Kasumi-1 (cell line): ENCODE measurements around the gene KRTAP10-7.
"Not testable (repeated sequence)": the region's sequence is repeated elsewhere in the genome, so short reads cannot be mapped to it uniquely, and the experiment has no call there.

Source experiments
- DNase-seq, 2 experiments: peaks; one replicate each; lab custom pipeline; 2025; lab: John Stamatoyannopoulos, UW

The KRTAP10-7 gene

DNA sequence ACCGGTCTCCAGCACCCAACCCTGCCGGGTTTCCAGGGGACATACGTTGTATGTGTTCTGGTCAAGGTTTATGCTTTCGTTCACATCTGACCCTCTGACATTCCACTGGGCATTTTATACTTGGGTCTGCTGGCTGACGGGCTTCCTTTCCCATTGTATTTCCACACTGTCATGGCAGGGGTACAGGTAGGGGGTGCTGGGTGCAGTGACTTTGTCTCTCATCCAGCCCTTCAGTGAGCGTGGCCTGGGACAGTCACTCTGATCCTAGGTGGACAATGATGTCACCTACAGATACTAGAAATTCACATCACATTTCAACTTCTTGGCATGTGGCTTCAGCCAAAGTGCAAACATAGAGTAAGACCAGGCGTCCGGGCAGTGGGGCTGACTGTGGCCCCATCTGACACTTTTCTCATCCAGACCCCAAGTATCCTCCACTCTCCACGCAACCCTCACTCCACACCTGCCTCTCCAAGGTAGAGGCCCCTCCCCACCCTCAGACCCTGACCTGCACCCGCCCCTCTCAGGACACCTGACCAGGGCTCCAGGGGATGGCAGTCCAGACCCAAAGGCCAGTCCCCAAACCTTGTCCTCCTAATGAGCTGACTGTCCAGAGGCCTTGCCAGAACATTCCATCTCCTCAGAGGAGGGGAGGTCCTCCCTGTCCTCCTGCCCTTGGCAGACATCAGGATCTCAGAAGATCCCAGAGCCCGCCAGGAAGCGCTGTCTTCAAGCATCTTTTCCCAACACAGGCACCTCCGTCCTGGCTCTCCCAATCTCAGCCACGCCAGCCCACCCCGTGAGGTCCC, 36.0 kb downstream of the KRTAP10-7 start:
- DNase-seq: no peak

DNA sequence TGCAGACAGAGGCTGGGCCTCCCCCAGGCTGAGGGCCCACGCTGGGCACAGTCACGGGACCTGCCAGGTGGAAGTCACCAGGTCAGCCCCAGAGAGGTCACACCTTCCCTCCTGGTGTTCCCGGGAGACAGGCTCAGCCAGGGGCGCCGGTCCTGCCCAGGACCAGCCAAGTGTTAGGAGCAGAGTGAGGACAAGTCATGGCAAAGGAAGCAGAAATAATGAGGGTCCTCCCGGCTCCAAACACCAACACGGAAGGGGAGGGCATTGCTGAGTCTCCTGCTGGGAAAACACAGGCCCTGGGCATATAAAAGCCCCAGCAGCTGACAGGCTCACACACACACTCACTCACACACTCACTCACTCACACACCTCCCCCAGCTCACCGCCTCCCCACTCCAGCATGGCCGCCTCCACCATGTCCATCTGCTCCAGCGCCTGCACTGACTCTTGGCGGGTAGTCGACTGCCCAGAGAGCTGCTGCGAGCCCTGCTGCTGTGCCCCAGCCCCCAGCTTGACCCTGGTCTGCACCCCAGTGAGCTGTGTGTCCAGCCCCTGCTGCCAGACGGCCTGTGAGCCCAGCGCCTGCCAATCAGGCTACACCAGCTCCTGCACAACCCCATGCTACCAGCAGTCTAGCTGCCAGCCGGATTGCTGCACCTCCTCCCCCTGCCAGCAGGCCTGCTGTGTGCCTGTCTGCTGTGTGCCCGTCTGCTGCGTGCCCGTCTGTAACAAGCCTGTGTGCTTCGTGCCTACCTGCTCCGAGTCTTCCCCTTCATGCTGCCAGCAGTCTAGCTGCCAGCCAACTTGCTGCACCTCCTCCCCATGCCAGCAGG, 36.8 kb downstream of the KRTAP10-7 start, which contains the start of gene KRTAP10-10:
TSS of gene KRTAP10-10 (plus strand) at position 339 of the 833 bp plus-strand sequence. CDS start at position 401, 62 bp downstream.
- no peak for DNase-seq

DNA sequence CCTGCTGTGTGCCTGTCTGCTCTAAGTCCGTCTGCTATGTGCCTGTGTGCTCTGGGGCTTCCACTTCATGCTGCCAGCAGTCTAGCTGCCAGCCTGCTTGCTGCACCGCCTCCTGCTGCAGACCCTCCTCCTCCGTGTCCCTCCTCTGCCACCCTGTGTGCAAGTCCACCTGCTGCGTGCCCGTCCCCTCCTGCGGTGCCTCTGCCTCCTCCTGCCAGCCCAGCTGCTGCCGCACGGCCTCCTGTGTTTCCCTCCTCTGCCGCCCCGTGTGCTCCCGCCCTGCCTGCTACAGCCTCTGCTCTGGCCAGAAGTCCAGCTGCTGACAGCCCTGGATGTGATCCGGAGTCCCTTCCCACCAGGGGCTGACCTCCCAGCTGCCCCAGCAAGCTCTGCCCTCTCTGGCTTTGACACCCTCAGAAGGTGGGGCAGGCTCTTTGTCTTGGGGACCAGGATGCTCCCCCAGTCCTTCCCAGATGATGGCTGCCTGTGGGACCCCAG, 37.5 kb downstream of the KRTAP10-7 start:
- not testable (repeated sequence) for DNase-seq

GRCh38 chr21:44638506-44639330, 38.3 kb downstream of the KRTAP10-7 start:
- not testable (repeated sequence) for DNase-seq

DNA sequence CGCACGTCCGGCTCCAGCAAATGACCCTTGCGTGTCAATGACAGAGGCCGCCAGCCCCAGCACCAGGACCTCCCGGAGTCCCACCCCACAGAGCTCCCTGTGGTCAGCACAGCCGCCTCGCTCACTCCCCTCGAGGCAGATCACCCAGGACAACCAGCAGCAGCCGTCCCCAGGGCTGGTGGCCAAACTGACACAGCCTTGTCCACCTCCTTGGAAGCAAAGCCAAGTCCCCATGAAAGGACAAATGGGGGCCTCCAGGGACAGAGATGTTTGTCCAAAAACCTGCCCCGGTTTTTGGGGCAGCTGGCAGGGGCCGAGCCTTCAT, 38.9 kb downstream of the KRTAP10-7 start:
- no peak for DNase-seq

GRCh38 chr21:44640761-44641160, 40.4 kb downstream of the KRTAP10-7 start:
- no peak for DNase-seq

GRCh38 chr21:44643741-44644310, 43.4 kb downstream of the KRTAP10-7 start:
- DNase-seq: no peak

- no peak for DNase-seq
Measured at GRCh38 chr21:44644878-44645277, 44.5 kb downstream of the KRTAP10-7 start.

- not testable (repeated sequence) for DNase-seq
Measured at GRCh38 chr21:44646366-44647221, 46.2 kb downstream of the KRTAP10-7 start, which contains the start of gene KRTAP10-11. Gene KRTAP10-11, plus strand, starts transcription at chr21:44646414. Its CDS starts 45 bp downstream, at chr21:44646459.

DNA sequence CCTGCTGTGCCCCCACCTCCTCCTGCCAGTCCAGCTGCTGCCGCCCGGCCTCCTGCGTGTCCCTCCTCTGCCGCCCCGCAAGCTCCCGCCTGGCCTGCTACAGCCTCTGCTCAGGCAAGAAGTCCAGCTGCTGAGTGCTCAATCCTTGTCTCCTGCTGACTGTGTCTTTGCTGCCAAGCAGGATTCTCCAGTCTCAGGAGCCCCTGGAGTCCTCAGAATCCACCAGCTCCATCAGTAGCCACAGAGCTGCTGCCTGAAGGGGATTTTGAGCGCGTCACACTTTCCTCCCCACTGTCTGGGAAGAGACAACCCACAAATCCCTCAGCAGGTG, 46.8 kb downstream of the KRTAP10-7 start:
- DNase-seq: no peak

- DNase-seq: no peak
Measured at GRCh38 chr21:44648557-44649311, 48.3 kb downstream of the KRTAP10-7 start.

DNA sequence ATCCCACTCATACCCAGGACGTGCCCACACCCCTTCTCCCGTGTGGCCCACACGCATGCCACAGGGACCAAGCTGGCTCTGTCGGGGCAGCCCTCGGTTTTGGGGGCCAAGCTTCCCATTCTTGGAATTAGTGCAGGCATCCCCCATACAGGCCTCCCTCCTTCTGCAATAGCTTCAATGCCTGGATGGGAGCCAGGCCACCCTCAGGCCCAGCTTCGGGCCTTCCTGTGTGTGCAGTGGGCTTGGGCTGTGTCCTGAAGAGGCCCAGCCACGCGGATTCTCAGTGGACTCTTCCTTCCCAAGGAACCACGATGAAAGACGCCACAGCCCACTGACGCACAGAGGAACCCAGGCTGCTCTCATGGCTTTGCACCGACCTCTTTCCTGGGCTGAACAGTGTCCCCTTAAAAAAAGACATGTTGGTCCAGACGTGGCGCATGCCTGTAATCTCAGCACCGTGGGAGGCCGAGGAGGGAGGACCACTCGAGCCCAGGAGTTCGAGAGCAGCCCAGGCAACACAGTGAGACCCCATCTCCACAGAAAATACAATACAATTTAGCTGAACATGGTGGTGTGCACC, 49.2 kb downstream of the KRTAP10-7 start:
- no peak for DNase-seq

- DNase-seq: no peak
Measured at GRCh38 chr21:44650265-44650972, 50.0 kb downstream of the KRTAP10-7 start.

- DNase-seq: no peak
Measured at GRCh38 chr21:44650973-44651675, 50.7 kb downstream of the KRTAP10-7 start.
